ENCODE data around the gene FOXP1.

FOXP1 gene

DNA sequence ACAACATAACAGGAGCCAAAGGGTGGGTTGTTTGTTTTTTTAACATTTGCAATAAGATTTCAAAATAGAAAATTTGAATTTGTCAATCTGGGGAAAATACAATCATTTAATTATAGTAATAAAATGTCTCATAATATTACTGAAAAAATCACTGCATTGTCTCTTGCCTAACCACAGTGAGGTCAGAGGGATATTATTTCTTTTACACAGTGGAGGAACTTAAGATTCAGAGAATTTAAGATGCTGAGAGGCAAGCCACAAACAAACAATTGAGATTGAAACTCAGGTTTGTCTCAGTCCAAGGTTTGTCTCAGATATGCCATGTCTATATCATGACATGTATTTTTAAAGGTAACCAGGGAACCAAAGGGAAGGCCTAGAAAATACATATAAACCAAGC is 428.7 kb downstream of the FOXP1 start:
- no peak for DNase-seq

DNA sequence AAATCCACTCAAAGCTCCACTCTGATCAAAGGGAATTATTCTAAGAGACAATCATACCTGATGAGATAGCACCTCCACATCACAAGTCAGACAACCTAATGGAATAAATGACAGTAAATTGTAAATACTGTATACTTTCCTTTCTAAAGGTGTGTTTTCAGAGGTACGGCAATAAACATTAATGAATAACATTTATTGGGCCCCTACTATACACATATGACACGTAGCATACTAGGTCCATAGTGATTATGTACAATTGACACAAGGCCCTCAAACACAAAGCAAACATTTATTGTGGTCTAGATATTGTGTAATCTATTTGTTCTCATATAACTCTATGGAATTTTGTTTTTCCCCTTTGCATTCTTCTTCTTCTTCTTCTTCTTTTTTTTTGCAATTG is 429.8 kb downstream of the FOXP1 start:
- no peak for DNase-seq

DNA sequence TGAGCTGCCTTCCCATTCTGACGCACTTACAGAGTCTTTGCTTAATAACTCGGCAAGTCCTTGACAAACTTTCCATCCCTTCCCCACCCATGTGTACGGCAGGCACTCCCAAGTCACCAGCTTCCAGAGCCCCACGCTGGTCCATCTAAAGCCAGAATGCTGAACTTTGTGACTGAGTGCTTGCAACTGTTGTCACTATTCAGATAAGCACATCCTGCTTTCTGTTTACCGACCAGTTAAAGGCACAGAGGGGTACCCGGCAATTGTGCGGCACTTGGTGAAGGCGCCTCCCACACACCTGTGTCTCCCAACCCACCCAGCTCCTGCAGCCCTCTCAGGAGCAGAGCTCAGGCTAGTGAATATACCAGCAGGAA is 430.6 kb downstream of the FOXP1 start:
- no peak for DNase-seq

GRCh38 chr3:71152039-71152891 is 431.3 kb downstream of the FOXP1 start:
- no peak for DNase-seq

DNA sequence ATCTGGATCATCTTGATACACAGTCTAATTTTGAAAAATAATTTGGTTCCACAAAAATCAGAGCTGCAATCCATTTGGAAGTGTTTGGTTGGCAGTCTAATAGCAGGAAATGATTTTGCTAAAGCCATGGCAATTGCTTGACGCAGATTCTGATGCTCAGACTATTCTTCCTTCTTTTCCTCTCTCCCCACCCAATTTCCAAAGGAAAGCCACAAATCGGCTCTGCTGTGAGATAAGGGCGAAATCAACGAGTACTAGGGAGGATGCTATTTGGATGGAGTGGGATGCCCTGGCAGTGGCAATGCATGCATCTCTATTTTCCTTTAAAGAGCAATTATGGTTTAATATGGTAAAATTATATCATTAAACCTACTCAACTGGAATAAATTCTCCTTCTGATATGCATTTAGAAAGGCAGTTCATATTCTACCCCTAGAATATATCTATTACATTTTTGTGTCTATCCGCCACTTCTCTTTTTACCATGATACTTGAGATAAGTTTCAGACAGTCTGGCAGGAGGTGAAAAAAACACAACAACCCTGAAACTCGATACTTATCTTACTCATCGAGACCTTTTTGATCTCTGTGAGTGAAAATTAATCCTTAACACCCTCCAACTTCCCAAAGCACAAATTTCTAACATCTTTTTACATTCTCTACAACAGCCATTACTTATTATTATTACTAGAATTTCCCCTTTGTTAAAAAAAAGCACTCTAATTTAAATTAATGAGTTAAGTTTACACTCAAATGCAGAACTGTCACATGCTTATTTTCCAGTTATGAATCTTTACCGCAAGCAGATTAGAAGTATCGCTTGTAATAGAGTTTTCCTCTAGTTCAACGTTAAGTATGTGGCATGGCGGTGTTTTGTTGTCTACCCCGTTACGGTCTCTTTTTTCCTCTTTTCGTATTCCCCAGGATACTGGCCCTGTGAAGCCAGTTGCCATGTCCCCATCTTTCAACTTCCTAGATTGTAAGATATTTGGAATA is 433.3 kb downstream of the FOXP1 start:
- DNase-seq = no peak

DNA sequence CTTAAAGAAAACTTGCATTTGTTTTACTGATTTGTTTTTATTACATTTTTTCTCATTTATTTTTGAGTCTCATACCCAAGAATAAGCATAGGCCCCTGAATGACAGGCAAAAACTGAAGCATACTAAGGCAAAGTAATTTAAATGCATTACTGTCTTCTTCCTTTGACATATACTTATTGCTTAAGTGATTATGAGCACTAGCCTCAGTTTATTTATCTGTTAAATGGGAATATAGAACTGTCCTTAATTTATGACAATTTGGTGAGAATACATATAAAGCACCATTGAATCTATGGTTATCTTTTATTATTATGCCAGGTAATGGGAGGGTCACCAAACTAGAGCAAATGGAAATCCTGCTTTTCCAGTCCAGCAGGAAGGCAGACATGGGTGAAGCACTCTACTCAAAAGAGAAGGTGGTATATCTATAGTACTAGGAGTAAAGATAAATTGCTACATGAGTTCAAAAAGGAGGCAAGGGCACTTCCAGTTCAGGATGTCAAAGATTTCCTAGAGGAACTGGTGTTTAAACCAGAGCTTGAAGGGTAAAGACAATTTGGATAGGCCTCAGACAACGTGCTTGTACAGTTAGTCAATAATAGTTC is 435.0 kb downstream of the FOXP1 start:
- no peak for DNase-seq

GRCh38 chr3:71146673-71147072 is 436.9 kb downstream of the FOXP1 start:
- DNase-seq = no peak

DNA sequence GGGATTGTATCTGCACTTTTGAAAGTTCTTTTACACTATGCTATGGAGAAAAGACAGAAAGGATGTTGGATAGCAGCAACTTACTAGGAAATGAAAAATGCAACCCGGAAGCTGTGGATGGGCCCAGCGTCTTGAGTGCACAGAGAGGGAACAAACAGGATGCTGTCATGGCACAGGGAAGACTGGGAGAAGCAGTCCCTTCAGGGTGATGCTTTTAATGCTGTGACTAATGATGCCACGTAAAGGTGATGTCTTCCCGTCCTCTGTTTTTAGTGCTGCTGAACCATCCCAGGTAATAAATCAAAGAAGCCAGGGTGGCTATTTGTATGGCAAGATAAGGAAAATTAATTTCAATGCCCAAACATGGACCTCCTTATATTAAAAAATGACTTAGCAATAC is 437.6 kb downstream of the FOXP1 start:
- no peak for DNase-seq

DNA sequence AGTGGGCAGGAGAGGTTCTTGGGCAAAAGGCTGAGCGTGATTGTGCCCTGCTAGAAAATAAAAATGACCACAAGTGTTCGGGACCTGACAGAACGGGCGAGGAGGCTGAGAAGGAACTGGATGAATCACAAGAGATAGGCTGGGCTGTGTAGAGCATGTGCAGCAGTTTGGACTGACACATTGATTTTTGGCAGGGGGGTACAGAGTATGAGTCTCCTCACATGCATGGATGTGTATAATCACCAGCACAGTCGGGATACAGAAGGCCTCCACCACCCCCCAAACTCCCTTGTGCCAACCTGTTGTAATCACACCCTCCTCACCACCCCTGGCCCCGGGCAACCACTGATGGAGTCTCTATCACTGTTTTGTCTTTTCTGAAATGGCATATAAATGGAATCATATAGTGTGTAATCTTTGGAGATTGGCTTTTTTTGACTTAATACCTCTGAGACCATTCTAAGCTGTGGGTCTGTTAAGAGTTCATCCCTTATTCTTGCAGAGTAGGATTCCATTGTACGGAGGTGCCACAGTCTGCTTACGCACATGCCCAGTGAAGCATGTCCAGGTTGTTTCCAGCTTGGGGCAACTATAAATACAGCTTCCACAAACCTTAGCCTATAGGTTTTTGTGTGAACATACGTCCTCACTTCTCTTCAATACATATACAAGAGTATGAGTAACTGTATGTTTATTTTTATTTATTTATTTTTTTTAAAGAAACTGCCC is 438.8 kb downstream of the FOXP1 start:
- no peak for DNase-seq

- DNase-seq = no peak
Observed at GRCh38 chr3:71143493-71143892, 440.0 kb downstream of the FOXP1 start.

DNA sequence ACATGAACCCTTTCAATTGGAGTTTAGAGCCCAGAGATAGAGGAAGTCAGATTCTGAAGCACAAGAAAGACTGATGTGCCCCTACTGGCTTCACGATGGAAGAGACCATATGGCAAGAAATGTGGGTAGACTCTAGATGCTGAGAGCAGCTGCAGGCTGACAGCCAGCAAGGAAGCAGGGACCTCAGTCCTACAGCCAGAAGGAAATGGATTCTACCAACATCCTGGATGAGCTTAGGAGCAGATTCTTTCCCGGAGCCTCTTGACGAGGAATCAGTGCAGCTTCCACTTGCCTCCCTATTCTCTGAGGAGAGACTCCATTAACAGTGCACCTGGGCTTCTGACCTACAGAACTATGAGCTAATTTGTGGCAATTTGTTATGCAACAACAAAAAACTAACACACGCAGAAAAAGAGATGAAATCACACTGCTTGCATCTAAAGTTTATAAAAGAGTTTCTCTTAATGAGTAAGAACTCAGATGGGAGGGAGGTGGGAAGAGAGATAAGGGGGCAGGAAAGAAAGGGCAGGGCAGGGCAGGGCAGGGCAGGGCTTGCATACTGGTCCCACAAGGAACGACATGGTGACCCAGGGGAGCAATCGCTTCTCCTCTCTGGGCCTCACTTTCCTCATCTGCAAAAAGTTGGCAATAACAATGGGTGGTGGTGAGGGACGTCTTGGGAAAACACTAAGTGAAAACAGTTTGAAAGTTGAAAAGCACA is 440.9 kb downstream of the FOXP1 start:
- DNase-seq = no peak

GRCh38 chr3:71140477-71140876 is 443.1 kb downstream of the FOXP1 start:
- DNase-seq = no peak

DNA sequence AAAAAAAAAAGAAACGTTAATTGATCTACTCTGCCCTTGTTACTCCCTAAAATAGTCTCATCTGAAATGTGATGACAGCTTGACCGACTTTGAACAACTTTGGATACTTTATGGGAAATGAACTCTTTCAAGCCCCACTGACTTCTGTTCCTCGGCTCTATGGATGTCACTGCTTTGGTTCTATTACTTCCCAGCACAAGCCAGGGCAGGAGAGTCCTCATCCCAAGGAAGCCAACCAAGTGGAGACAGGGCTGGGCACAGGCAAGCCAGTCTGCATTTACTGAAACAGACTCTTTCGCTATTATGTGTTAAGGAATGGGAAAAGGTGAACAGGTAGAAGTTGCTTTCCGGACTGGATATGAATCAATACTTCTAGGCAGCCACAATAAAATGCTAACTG is 444.0 kb downstream of the FOXP1 start:
- DNase-seq = no peak

DNA sequence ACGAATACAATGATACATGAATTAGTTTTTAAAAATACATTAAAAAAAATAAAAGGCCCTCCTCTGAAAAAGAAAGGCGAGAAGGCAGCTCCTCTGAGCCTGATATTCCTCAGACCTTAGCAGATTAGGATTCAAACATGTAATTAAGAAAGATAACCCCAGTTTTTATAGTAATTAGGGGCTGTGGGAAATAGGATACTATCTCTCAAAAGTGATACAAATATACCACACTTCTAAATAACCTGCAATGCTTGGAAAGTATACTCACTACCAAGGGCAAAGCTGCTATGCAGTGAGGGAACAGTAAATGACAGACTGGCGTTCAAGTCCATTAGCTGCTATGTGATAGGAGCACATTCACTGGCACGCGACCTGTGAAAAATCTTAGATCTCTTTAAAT is 445.1 kb downstream of the FOXP1 start:
- no peak for DNase-seq

GRCh38 chr3:71136276-71136675 is 447.3 kb downstream of the FOXP1 start:
- DNase-seq = no peak

DNA sequence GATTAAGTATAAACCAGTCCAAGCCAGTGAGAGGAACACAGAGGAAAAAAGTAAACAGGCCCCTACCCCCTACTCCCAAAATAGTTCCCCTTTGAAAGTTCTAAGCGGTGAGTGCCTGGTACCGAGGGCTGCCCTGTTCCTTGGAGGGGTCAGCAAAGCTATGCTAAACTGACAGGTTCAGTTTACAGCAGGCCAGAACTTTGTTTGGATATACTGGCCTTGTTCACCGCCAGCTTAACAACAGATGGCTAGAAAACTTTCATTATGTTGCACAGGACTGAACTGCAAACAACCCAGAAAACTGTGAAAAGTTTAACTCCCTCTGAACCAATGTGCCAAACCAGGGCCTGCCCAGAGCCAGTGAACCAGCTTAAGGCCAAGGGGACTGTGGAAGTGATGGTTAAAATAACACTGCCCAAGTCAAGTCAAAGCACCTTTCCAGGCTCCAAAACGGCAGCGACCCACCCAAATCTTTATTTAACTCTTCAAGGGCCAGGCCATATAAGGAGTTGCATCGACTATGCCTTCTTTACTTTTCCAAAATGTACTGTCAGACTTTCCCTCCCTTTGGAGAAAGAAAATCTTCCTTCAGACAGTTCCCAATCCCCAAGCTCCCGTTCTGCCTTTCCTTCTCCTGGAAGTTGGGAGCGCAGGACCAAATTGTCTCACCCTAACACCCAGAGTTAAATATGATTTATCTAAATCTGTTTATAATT is 448.0 kb downstream of the FOXP1 start:
- DNase-seq = no peak

GRCh38 chr3:71134521-71134920 is 449.0 kb downstream of the FOXP1 start:
- DNase-seq = no peak

DNA sequence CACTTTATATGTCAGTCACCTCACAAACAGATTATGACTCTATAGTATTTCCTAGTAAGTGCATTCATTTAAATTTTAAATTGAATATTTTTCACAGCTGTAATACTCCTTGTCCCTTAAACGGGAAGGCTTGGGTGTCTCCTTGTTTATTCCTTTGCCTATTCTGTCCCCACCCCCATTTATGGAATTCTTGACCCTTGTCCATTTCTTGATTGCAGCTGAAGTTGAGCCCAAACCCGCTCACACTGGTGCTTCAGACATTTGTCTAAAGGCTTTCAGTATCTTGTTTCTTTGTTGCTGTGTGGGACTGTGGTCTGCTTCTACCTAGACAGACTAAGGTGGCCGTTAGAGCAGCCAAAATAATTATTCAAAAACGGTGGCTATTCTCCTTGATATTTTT is 449.7 kb downstream of the FOXP1 start:
- DNase-seq = no peak

GRCh38 chr3:71132995-71133730 is 450.4 kb downstream of the FOXP1 start:
- no peak for DNase-seq
